Suprapubic skin (tissue), 4 donors: Measurements from ENCODE around the gene RTEL1.

Experiments used
- EP300 ChIP-seq: sonication (generic); formaldehyde crosslinking; IDR thresholded peaks from one replicate; pipeline ENCODE4 v1.6.1; 2017; ENCODE audit warnings: antibody characterized with exemption
- POLR2A ChIP-seq, 2 donors: fragments of 450-650 bp; IDR thresholded peaks; one replicate each; pipeline ENCODE4 v1.6.1; 2017; ENCODE audit warnings: antibody characterized with exemption in 2 of 2, mild to moderate bottlenecking in 2 of 2, moderate library complexity in 2 of 2
- POLR2AphosphoS5 ChIP-seq, 3 donors: sonication (generic); formaldehyde crosslinking; IDR thresholded peaks; one replicate each; pipeline ENCODE4 v1.6.1; 2017; ENCODE audit warnings: antibody characterized with exemption in 3 of 3
- TF ChIP-seq, protein P1 (sequence below), 2 donors: fragments of 200-600 bp in 1 of 2; fragments of 450-650 bp in 1 of 2; sonication (generic) in 1 of 2; IDR thresholded peaks; one replicate each; pipeline ENCODE4 v1.5.1; 2016 to 2019; ENCODE audit warnings: antibody characterized with exemption in 2 of 2, mild to moderate bottlenecking in 1 of 2, moderate library complexity in 1 of 2

DNA sequence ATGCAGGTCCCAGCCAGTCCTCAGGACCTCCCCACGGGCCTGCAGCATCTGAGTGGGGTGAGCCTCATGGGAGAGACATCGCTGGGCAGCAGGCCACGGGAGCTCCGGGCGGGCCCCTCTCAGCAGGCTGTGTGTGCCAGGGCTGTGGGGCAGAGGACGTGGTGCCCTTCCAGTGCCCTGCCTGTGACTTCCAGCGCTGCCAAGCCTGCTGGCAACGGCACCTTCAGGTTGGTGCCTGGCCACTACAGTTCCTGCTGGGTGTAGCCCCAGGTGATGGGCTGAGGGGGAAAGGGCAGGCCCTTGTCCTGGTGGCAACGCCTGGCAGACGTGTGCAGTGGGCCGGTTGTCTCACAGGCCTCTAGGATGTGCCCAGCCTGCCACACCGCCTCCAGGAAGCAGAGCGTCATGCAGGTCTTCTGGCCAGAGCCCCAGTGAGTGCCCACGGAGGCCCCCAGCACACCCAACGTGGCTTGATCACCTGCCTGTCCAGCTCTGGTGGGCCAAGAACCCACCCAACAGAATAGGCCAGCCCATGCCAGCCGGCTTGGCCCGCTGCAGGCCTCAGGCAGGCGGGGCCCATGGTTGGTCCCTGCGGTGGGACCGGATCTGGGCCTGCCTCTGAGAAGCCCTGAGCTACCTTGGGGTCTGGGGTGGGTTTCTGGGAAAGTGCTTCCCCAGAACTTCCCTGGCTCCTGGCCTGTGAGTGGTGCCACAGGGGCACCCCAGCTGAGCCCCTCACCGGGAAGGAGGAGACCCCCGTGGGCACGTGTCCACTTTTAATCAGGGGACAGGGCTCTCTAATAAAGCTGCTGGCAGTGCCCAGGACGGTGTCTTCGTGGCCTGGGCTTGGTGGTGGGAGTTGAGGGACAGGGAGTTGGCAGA is 37.6 kb downstream of the RTEL1 start:
- TF ChIP-seq, protein P1, sequence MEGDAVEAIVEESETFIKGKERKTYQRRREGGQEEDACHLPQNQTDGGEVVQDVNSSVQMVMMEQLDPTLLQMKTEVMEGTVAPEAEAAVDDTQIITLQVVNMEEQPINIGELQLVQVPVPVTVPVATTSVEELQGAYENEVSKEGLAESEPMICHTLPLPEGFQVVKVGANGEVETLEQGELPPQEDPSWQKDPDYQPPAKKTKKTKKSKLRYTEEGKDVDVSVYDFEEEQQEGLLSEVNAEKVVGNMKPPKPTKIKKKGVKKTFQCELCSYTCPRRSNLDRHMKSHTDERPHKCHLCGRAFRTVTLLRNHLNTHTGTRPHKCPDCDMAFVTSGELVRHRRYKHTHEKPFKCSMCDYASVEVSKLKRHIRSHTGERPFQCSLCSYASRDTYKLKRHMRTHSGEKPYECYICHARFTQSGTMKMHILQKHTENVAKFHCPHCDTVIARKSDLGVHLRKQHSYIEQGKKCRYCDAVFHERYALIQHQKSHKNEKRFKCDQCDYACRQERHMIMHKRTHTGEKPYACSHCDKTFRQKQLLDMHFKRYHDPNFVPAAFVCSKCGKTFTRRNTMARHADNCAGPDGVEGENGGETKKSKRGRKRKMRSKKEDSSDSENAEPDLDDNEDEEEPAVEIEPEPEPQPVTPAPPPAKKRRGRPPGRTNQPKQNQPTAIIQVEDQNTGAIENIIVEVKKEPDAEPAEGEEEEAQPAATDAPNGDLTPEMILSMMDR (IDR thresholded peaks at IDR 0.05): no peak
- TF ChIP-seq POLR2A (IDR thresholded peaks at IDR 0.05): no peak
- no peak for TF ChIP-seq EP300
- no peak for TF ChIP-seq POLR2AphosphoS5 (IDR thresholded peaks at IDR 0.05)
